B cell (primary cell): ENCODE results near the gene UTS2. TPM values are rescaled to one million over a fixed set of nuclear protein-coding genes. Genes with fewer than 3 reads are reported as not detected.

Source experiments
- ATAC-seq: fragments of 200-7000 bp; cut with Tn5 transposase; one replicate; pipeline ENCODE4 v1.10.0; 2021; ENCODE audit warnings: low read depth, mild to moderate bottlenecking, moderate number of reproducible peaks, moderate library complexity
- CTCF ChIA-PET: fragments of 350-600 bp; sonication (Branson Sonifier 250); formaldehyde crosslinking; loops from one replicate; lab custom pipeline; 2021; ENCODE audit warnings: antibody characterized with exemption, inconsistent platforms; lab: Charles Lee
- POLR2A ChIA-PET: fragments of 350-600 bp; sonication (Branson Sonifier 250); formaldehyde crosslinking; loops from one replicate; lab custom pipeline; 2021; ENCODE audit warnings: antibody characterized with exemption; lab: Charles Lee
- DNase-seq: peaks from one replicate; pipeline ENCODE4 v3.0.0; 2013
- H2AFZ ChIP-seq: 2 replicates; pipeline ENCODE4 v1.6.1; 2012; ENCODE audit warnings: mild to moderate bottlenecking, low read depth, low read length; ENCODE audit not compliant: insufficient read depth, poor library complexity, severe bottlenecking
- H3K27ac ChIP-seq, 2 donors: 1 replicate in 1 of 2; 2 replicates in 1 of 2; pipeline ENCODE4 v1.5.1; 2012 to 2013; ENCODE audit warnings: low read length in 2 of 2, mild to moderate bottlenecking in 2 of 2, moderate library complexity in 1 of 2
- H3K27me3 ChIP-seq, 4 experiments: fragments of 200-600 bp in 1 of 4; sonication (generic) in 1 of 4; replicated peaks in 1 of 4; 1 replicate in 2 of 4; 2 replicates in 2 of 4; pipeline versions ENCODE4 v1.6.1 to v1.7.0; 2013 to 2016; ENCODE audit warnings: low read length in 3 of 4, mild to moderate bottlenecking in 2 of 4, mixed read lengths in 1 of 4, moderate library complexity in 1 of 4; ENCODE audit not compliant: insufficient read depth in 4 of 4, control insufficient read depth in 3 of 4; ENCODE audit errors: control extremely low read depth in 1 of 4
- H3K36me3 ChIP-seq, 2 experiments: replicated peaks in 1 of 2; 1 replicate in 1 of 2; 2 replicates in 1 of 2; pipeline versions ENCODE4 v1.6.1 to v1.7.1; 2013; ENCODE audit warnings: low read length in 1 of 2; ENCODE audit not compliant: insufficient read depth in 2 of 2, control insufficient read depth in 1 of 2; ENCODE audit errors: control extremely low read depth in 1 of 2, extremely low read depth in 1 of 2
- H3K4me1 ChIP-seq, 2 donors: fragments of 200-600 bp in 1 of 2; sonication (generic) in 1 of 2; 1 replicate in 1 of 2; 2 replicates in 1 of 2; pipeline versions ENCODE4 v1.5.1 to v1.6.1; 2013 to 2017; ENCODE audit warnings: low read length in 2 of 2; ENCODE audit not compliant: control insufficient read depth in 2 of 2, insufficient read depth in 2 of 2
- H3K4me2 ChIP-seq: replicated peaks from 2 replicates; pipeline ENCODE3; 2012; ENCODE audit warnings: mild to moderate bottlenecking, low read depth, low read length; ENCODE audit not compliant: poor library complexity, severe bottlenecking
- H3K4me3 ChIP-seq, 5 experiments: fragments of 200-600 bp in 1 of 5; sonication (generic) in 1 of 5; 1 replicate in 3 of 5; 2 replicates in 2 of 5; pipeline versions ENCODE4 v1.5.1 to v1.7.0; 2011 to 2016; ENCODE audit warnings: low read length in 4 of 5, mild to moderate bottlenecking in 4 of 5, low read depth in 2 of 5, control low read depth in 1 of 5, moderate library complexity in 1 of 5; ENCODE audit not compliant: insufficient read depth in 1 of 5; ENCODE audit errors: control extremely low read depth in 1 of 5, extremely low read depth in 1 of 5
- H3K79me2 ChIP-seq: fragments of 200-600 bp; sonication (generic); one replicate; pipeline ENCODE4 v1.6.0; 2016; ENCODE audit warnings: low read length; ENCODE audit not compliant: control insufficient read depth, insufficient read depth
- H3K9ac ChIP-seq: fragments of 200-600 bp; sonication (generic); 2 replicates; pipeline ENCODE4 v1.6.1; 2017; ENCODE audit warnings: mild to moderate bottlenecking, low read length, moderate library complexity
- H3K9me3 ChIP-seq, 3 donors: one replicate each; pipeline versions ENCODE4 v1.6.1 to v1.7.1; 2013; ENCODE audit warnings: low read length in 2 of 3; ENCODE audit not compliant: control insufficient read depth in 2 of 3, insufficient read depth in 1 of 3; ENCODE audit errors: control extremely low read depth in 1 of 3
- H4K20me1 ChIP-seq: 2 replicates; pipeline ENCODE4 v1.6.0; 2012; ENCODE audit warnings: mild to moderate bottlenecking, low read length; ENCODE audit not compliant: insufficient read depth, control insufficient read depth, poor library complexity, severe bottlenecking
- H3K27ac Mint-ChIP-seq: one replicate; pipeline ENCODE4 v1.8.0; 2021; ENCODE audit warnings: mixed read lengths
- H3K27me3 Mint-ChIP-seq: one replicate; pipeline ENCODE4 v1.8.0; 2021; ENCODE audit warnings: mixed read lengths
- H3K4me1 Mint-ChIP-seq: one replicate; pipeline ENCODE4 v1.8.0; 2021; ENCODE audit warnings: mixed read lengths
- H3K4me3 Mint-ChIP-seq: one replicate; pipeline ENCODE4 v1.8.0; 2021; ENCODE audit warnings: mixed read lengths
- H3K9me3 Mint-ChIP-seq: one replicate; pipeline ENCODE4 v1.8.0; 2022; ENCODE audit warnings: mixed read lengths; ENCODE audit not compliant: insufficient read depth
- EZH2 ChIP-seq: IDR thresholded peaks from 2 replicates; pipeline ENCODE4 v1.6.1; 2012; ENCODE audit warnings: borderline replicate concordance, low read depth, mild to moderate bottlenecking, moderate library complexity, low read length; ENCODE audit not compliant: insufficient read depth, poor library complexity, severe bottlenecking
- WGBS: methylation state at CpG from one replicate; pipeline ENCODE4 v1.1.5; 2013; ENCODE audit warnings: missing lambda C conversion rate; ENCODE audit not compliant: insufficient coverage; 5-methylcytosine and 5-hydroxymethylcytosine counted together
- intact Hi-C: fragments of 100-400 bp; cut with micrococcal nuclease; formaldehyde crosslinking; loops from one replicate; pipeline ENCODE4 v1.10.0; 2022
- polyA plus RNA-seq: library from polyadenylated mRNA; depleted of rRNA; stranded (reverse); fragments of >200 nt; gene quantifications from 2 replicates; pipeline ENCODE4 v1.2.3, GENCODE V29; 2012
- total RNA-seq, 2 donors: library from RNA; stranded (reverse); fragments of 120-200 nt in 1 of 2; gene quantifications; 1 replicate in 1 of 2; 2 replicates in 1 of 2; pipeline versions ENCODE4 v1.2.3 to v1.2.4, GENCODE V29; 2013 to 2022
- TF ChIP-seq, protein P1 (sequence below): fragments of 200-600 bp; IDR thresholded peaks from one replicate; pipeline ENCODE4 v1.8.0; 2022; ENCODE audit warnings: antibody characterized with exemption, mild to moderate bottlenecking

The UTS2 gene
- total and polyA plus RNA-seq, 2 donors (not counting 1 experiment from before 2014, with no cell fraction given): 5.5 TPM; not detected in 1

- no peaks in the 10 kb centered on the region for H4K20me1 ChIP-seq
- ATAC-seq (no peak), DNase-seq (no peak)
- H2AFZ ChIP-seq: no peak overlapping the region
- no peaks in the 10 kb centered on the region for H3K79me2 ChIP-seq
- no peak overlapping the region for H3K4me2 ChIP-seq
- no peak for TF ChIP-seq EZH2
- TF ChIP-seq, protein P1, sequence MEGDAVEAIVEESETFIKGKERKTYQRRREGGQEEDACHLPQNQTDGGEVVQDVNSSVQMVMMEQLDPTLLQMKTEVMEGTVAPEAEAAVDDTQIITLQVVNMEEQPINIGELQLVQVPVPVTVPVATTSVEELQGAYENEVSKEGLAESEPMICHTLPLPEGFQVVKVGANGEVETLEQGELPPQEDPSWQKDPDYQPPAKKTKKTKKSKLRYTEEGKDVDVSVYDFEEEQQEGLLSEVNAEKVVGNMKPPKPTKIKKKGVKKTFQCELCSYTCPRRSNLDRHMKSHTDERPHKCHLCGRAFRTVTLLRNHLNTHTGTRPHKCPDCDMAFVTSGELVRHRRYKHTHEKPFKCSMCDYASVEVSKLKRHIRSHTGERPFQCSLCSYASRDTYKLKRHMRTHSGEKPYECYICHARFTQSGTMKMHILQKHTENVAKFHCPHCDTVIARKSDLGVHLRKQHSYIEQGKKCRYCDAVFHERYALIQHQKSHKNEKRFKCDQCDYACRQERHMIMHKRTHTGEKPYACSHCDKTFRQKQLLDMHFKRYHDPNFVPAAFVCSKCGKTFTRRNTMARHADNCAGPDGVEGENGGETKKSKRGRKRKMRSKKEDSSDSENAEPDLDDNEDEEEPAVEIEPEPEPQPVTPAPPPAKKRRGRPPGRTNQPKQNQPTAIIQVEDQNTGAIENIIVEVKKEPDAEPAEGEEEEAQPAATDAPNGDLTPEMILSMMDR: no peak
- no peak overlapping the region for H3K27ac Mint-ChIP-seq
- no peak overlapping the region for H3K27ac ChIP-seq
- H3K4me3 Mint-ChIP-seq: no peak overlapping the region
- H3K9me3 Mint-ChIP-seq: peaks cover 9% of the 10 kb centered on the region
- no peaks in the 10 kb centered on the region for H3K27me3 ChIP-seq
- H3K4me3 ChIP-seq: no peak overlapping the region
- H3K27me3 Mint-ChIP-seq: no peaks in the 10 kb centered on the region
- intact Hi-C loops: no loop called here
- ChIA-PET POLR2A (no interaction called here), CTCF (interaction anchor here (1.0 kb wide), 1 partner anchor 85 kb away, joined by 3 read pairs; no protein-coding TSS in a partner anchor)
- peaks cover 2 to 10% (median 8%) of the 10 kb centered on the region in 3 donors for H3K9me3 ChIP-seq
- H3K4me1 Mint-ChIP-seq: no peaks in the 10 kb centered on the region
- no peaks in the 10 kb centered on the region for H3K4me1 ChIP-seq
- peaks cover 0 to 22% of the 10 kb centered on the region in 2 experiments for H3K36me3 ChIP-seq
- WGBS: no CpG with 5 or more reads among the region's 2 CpGs
- no peak overlapping the region for H3K9ac ChIP-seq
Observed at GRCh38 chr1:7838714-7839113, 14.2 kb downstream of the UTS2 start.

DNA sequence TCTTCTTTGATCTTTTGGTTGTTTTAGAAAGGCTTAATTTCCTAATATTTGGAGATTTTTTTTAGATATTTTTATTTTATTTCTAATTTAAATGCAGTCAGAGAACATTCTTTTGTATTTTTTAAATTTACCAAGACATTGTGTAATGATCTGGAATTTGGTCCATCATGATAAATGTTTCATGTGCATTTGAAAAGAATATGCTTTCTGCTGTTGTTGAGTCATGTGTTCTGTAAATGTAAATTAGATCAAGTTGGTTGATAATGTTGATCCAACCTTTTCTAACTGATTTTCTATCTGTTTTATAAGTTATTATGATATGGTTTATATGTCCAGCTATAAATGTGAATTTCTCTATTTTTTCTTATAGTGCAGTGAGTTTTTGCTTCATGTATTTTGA, 19.8 kb downstream of the UTS2 start:
- POLR2A ChIA-PET: no interaction called here
- Histone ChIP-seq H3K36me3 (peaks cover 0 to 7% of the 10 kb centered on the region in 2 experiments), H3K4me2 (no peak overlapping the region), H2AFZ (no peak overlapping the region), H3K27ac (no peak overlapping the region), H3K4me1 (peaks cover 7 to 10% of the 10 kb centered on the region in 2 donors), H3K9me3 (no peaks in the 10 kb centered on the region), H3K4me3 (no peak overlapping the region), H3K27me3 (no peaks in the 10 kb centered on the region), H4K20me1 (no peaks in the 10 kb centered on the region), H3K79me2 (no peaks in the 10 kb centered on the region), H3K9ac (no peak overlapping the region)
- DNase-seq: no peak
- H3K4me3 Mint-ChIP-seq: no peak overlapping the region
- CTCF ChIA-PET: interaction anchor here (1.2 kb wide), 1 partner anchor 182 kb away, joined by 5 read pairs; no protein-coding TSS in a partner anchor
- no peak for ATAC-seq
- no peak overlapping the region for H3K27ac Mint-ChIP-seq
- peaks cover 15% of the 10 kb centered on the region for H3K4me1 Mint-ChIP-seq
- H3K9me3 Mint-ChIP-seq: peaks cover 2% of the 10 kb centered on the region
- intact Hi-C loops: no loop called here
- H3K27me3 Mint-ChIP-seq: no peaks in the 10 kb centered on the region
- TF ChIP-seq EZH2: no peak
- TF ChIP-seq, protein P1: no peak
